Thyroid gland (tissue), 4 donors: ENCODE measurements around the gene CISH. TPM values are rescaled to one million over a fixed set of nuclear protein-coding genes. Genes with fewer than 3 reads are reported as not detected.

ENCODE experiments used
- DNase-seq, 2 donors: peaks; one replicate each; pipeline ENCODE4 v3.0.0-alpha.2; 2019
- H3K27ac ChIP-seq, 3 donors: fragments of 200-600 bp; sonication (generic); 1 replicate in 2 of 3; 2 replicates in 1 of 3; pipeline ENCODE4 v1.5.1; 2016 to 2019; ENCODE audit warnings: mild to moderate bottlenecking in 1 of 3, moderate library complexity in 1 of 3
- H3K27me3 ChIP-seq: fragments of 200-600 bp; sonication (generic); one replicate; pipeline ENCODE4 v1.5.1; 2019
- H3K36me3 ChIP-seq, 2 donors: fragments of 200-600 bp; sonication (generic); one replicate each; pipeline ENCODE4 v1.5.1; 2016 to 2019
- H3K4me1 ChIP-seq, 2 donors: fragments of 200-600 bp; sonication (generic); one replicate each; pipeline ENCODE4 v1.5.1; 2017 to 2019
- H3K4me3 ChIP-seq, 3 donors: fragments of 200-600 bp; sonication (generic); replicated peaks in 1 of 3; 1 replicate in 2 of 3; 2 replicates in 1 of 3; pipeline ENCODE4 v1.5.1; 2016; ENCODE audit warnings: mild to moderate bottlenecking in 1 of 3
- H3K9me3 ChIP-seq: fragments of 200-600 bp; sonication (generic); one replicate; pipeline ENCODE4 v1.5.1; 2017
- POLR2A ChIP-seq, 2 donors: fragments of 450-650 bp; IDR thresholded peaks; one replicate each; pipeline ENCODE4 v1.6.1; 2017; ENCODE audit warnings: antibody characterized with exemption in 2 of 2, mild to moderate bottlenecking in 2 of 2, moderate library complexity in 1 of 2
- WGBS, 2 donors: methylation state at CpG; one replicate each; pipeline ENCODE4 v1.1.5; 2017; 5-methylcytosine and 5-hydroxymethylcytosine counted together
- intact Hi-C: fragments of 100-400 bp; cut with DNase I; formaldehyde crosslinking; loops from one replicate; pipeline ENCODE4 v1.15.1; 2023
- total RNA-seq, 4 donors: library from RNA; depleted of rRNA; stranded (reverse); fragments of >200 nt; gene quantifications; one replicate each; pipeline ENCODE4 v1.2.3, GENCODE V29; 2016
- TF ChIP-seq, protein P1 (sequence below), 6 experiments: fragments of 200-600 bp in 3 of 6; fragments of 450-650 bp in 3 of 6; sonication (generic) in 3 of 6; IDR thresholded peaks; one replicate each; pipeline ENCODE4 v1.5.1; 2016 to 2019; ENCODE audit warnings: antibody characterized with exemption in 6 of 6, mild to moderate bottlenecking in 2 of 6, inconsistent platforms in 1 of 6, moderate library complexity in 1 of 6

The CISH gene
- total RNA-seq, 4 donors from 2014 or later, result 31.0 to 78.1 (median 48.0) TPM

DNA sequence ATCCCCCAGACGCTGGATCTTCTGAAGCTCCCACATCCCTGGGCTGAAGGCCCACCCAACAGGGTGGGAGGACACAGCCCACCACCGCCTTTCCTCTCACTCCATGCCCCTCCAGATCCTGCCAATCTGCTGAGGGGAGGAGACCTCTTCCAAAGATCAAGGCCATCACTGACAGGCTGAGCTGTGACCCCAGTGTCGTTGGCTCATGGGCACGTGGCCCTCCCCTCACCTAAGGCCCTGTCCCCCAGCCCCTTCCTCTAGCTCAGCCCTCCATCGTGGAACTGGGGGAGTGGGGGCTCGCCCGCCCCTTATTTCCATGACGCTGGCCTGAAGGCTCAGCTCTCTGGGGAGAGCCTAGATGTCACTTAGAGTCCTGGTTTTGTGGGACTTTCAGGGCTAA, 54.5 kb downstream of the CISH start:
- Histone ChIP-seq H3K4me1 (no peaks in the 10 kb centered on the region), H3K36me3 (no peaks in the 10 kb centered on the region), H3K27ac (no peak overlapping the region), H3K4me3 (no peak overlapping the region), H3K9me3 (no peaks in the 10 kb centered on the region), H3K27me3 (no peaks in the 10 kb centered on the region)
- TF ChIP-seq, protein P1, sequence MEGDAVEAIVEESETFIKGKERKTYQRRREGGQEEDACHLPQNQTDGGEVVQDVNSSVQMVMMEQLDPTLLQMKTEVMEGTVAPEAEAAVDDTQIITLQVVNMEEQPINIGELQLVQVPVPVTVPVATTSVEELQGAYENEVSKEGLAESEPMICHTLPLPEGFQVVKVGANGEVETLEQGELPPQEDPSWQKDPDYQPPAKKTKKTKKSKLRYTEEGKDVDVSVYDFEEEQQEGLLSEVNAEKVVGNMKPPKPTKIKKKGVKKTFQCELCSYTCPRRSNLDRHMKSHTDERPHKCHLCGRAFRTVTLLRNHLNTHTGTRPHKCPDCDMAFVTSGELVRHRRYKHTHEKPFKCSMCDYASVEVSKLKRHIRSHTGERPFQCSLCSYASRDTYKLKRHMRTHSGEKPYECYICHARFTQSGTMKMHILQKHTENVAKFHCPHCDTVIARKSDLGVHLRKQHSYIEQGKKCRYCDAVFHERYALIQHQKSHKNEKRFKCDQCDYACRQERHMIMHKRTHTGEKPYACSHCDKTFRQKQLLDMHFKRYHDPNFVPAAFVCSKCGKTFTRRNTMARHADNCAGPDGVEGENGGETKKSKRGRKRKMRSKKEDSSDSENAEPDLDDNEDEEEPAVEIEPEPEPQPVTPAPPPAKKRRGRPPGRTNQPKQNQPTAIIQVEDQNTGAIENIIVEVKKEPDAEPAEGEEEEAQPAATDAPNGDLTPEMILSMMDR (IDR thresholded peaks at IDR 0.05), result no peak
- no peak for TF ChIP-seq POLR2A (IDR thresholded peaks at IDR 0.05)
- 62 to 78% methylated on average over 8 of the region's 8 CpGs for WGBS, 2 donors
- no peak for DNase-seq
- intact Hi-C loops, result no loop called here

Other genes with a start within 250 kb of the CISH start
- gene CACNA2D2, start 108.1 kb downstream of the CISH start, total RNA-seq, result 1 to 10 TPM; 1.5 to 3.3 (median 2.9) TPM
- 10 to 100 TPM; 19.6 to 22.0 (median 20.3) TPM for gene C3orf18, start 44.0 kb downstream of the CISH start, total RNA-seq
- 10 to 100 TPM; 13.9 to 20.8 (median 17.6) TPM for gene HEMK1, start 42.3 kb downstream of the CISH start, total RNA-seq
- gene MAPKAPK3, start 5.4 kb upstream of the CISH start, total RNA-seq, result 100 to 1,000 TPM in 1 of 4 donors, 10 to 100 TPM in 3; 66.1 to 147 (median 97.5) TPM
- gene DOCK3, start 63.2 kb upstream of the CISH start, total RNA-seq, result 10 to 100 TPM; 15.7 to 54.2 (median 21.1) TPM